Measurements from ENCODE around the gene FPR3. TPM values are rescaled to one million over a fixed set of nuclear protein-coding genes. Genes with fewer than 3 reads are reported as not detected.

The FPR3 gene
- total and polyA plus RNA-seq, 9 of the 15 experiments (the other 6 are each of a cell fraction or from before 2014, with no cell fraction given): 0.08 to 0.51 (median 0.22) TPM; not detected in 1

- TF ChIP-seq RBM15 (IDR thresholded peaks at IDR 0.05; ENCODE audit: insufficient read depth, low read length) (no peak), SAP30 (IDR thresholded peaks at IDR 0.05; ENCODE audit: borderline replicate concordance, insufficient read depth, low read depth, low read length, poor library complexity, severe bottlenecking) (no peak), ASH1L (IDR thresholded peaks at IDR 0.05; ENCODE audit: borderline replicate concordance, low read depth, partially characterized antibody) (no peak), ZNF431 (CRISPR knock-in tag; IDR thresholded peaks at IDR 0.05) (no peak), ZBTB8A (IDR thresholded peaks at IDR 0.05; ENCODE audit: partially characterized antibody) (no peak), POLR2AphosphoS2 (IDR thresholded peaks at IDR 0.05; ENCODE audit: low read length) (no peak), RUNX1 (IDR thresholded peaks at IDR 0.05; ENCODE audit: low read depth) (no peak), KDM1A (IDR thresholded peaks at IDR 0.05) (no peak), JUN (IDR thresholded peaks at IDR 0.05; ENCODE audit: borderline replicate concordance, low read depth, low read length) (no peak), JUN (CRISPR knock-in tag; IDR thresholded peaks at IDR 0.05; ENCODE audit: borderline replicate concordance) (no peak), ZNF134 (CRISPR knock-in tag; conservative IDR thresholded peaks at IDR 0.05) (no peak), ZNF23 (CRISPR knock-in tag; IDR thresholded peaks at IDR 0.05) (no peak), ZNF75A (CRISPR knock-in tag; IDR thresholded peaks at IDR 0.05) (no peak), HLTF (IDR thresholded peaks at IDR 0.05) (no peak), CBFA2T3 (IDR thresholded peaks at IDR 0.05) (no peak), MAX (CRISPR knock-in tag; IDR thresholded peaks at IDR 0.05) (no peak), BRD4 (IDR thresholded peaks at IDR 0.05) (no peak), RBFOX2 (IDR thresholded peaks at IDR 0.05; ENCODE audit: low read depth, low read length) (no peak)
- no peak for ATAC-seq
- POLR2A ChIA-PET: no interaction called here
- Histone ChIP-seq H2AFZ (ENCODE audit: low read depth, low read length) (no peak overlapping the region), H3K4me1 (replicated peaks in 1 of 2; ENCODE audit: control insufficient read depth in 2 of 2, insufficient read depth in 2 of 2, low read length in 2 of 2) (no peaks in the 10 kb centered on the region), H4K20me1 (replicated peaks; ENCODE audit: control insufficient read depth, insufficient read depth, low read length) (no peaks in the 10 kb centered on the region), H3K9me3 (replicated peaks; ENCODE audit: control insufficient read depth, insufficient read depth, low read depth, low read length) (no peaks in the 10 kb centered on the region), H3K27ac (ENCODE audit: extremely low read depth, low read depth, low read length) (no peak overlapping the region), H3K27me3 (ENCODE audit: control insufficient read depth in 2 of 2, insufficient read depth in 2 of 2, low read length in 2 of 2) (no peaks in the 10 kb centered on the region), H3K4me3 (no peak overlapping the region), H3K79me2 (ENCODE audit: control insufficient read depth, insufficient read depth, low read length) (no peaks in the 10 kb centered on the region), H3K4me2 (ENCODE audit: insufficient read depth, low read length) (no peak overlapping the region), H3K9me1 (ENCODE audit: control insufficient read depth, insufficient read depth, low read length) (no peaks in the 10 kb centered on the region), H3K9ac (ENCODE audit: insufficient read depth in 1 of 2, low read depth in 2 of 2, low read length in 2 of 2) (no peak overlapping the region), H3K36me3 (ENCODE audit: control insufficient read depth, insufficient read depth, low read length) (no peaks in the 10 kb centered on the region)
- CTCF ChIA-PET (ENCODE audit: low intra/inter-chr PET ratio): interaction anchor here (0.6 kb wide), 1 partner anchor 550 kb away, joined by 4 read pairs; no protein-coding TSS in a partner anchor
- no TSS peak for BruUV-seq (replicated peaks)
- DNase-seq (ENCODE audit: extremely low read depth in 1 of 4, low spot score in 3 of 4): no peak
- FAIRE-seq: no peak
- intact Hi-C loops (cut with micrococcal nuclease) (no loop called here), in situ Hi-C loops (cut with MboI) (no loop called here)
- WGBS (ENCODE audit: insufficient coverage, low coverage, missing lambda C conversion rate): 0% methylated on average over 1 of the region's 1 CpG
Observed at GRCh38 chr19:51816711-51817110, 21.8 kb downstream of the FPR3 start.
